NCI-H146 treated with DMSO at 0.1 percent for 48 hours (cell line): Measurements from ENCODE around the gene ST6GALNAC2.

Source experiments
- DNase-seq: peaks from one replicate; lab custom pipeline; 2025; ENCODE audit not compliant: unreplicated experiment; lab: John Stamatoyannopoulos, UW

The ST6GALNAC2 gene

DNA sequence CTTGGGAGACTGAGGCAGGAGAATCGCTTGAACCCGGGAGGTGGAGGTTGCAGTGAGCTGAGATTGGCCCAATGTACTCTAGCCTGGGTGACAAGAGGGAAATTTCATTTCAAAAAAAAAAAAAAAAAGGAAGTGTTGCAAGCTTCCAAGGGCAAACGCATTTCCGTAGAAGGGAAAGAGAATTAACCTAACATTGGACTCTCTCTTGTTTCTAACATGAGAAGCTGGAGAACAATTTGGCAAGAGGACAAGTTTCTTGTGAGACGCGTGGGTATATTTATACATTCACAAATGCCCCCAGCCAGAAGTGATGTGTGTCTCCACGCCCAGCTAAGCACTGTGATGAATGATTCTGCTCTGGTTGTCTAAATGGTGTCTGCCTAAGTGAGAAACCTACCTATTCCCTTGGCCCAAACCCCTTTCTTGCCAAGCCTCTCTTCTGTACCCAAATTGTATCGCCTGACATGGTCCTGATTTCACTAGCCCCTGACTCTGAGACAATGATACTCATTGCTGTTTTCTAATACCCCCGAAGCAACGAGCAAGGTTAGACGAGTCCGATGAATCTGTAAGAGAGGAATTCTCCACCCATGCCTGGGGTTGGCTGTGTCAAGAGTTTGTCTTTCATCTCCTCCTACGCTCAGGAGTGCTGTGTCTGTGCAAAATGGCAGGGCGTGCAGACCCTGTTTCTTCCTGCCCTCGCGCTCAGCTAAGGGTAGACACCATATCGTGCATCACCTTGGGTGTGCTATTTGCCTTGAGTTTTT, 14.2 kb upstream of the ST6GALNAC2 start:
- no peak for DNase-seq

DNA sequence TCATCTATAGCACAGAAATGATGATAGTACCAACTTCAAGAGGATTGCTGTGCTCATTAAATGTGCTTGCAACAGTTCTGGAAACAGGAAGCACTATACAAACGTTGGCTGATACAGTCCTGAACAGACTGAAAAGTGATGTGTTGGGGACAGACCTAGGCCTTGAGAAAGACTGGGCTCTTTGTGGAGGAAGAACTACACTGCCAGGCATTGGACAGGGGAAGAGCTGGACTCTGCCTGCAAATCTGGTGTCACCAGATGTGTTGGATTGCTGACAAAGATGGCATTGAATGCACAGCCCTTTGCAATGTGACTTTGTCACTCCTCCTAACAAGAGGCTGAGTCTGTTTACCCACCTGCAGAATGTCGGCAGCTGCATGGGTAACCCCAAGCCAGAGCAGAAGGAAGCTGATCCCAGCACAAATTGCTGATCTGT, 12.4 kb upstream of the ST6GALNAC2 start:
- DNase-seq = peak; percentile 70

GRCh38 chr17:76597156-76598003, 11.7 kb upstream of the ST6GALNAC2 start:
- peak; percentile 13 for DNase-seq

DNA sequence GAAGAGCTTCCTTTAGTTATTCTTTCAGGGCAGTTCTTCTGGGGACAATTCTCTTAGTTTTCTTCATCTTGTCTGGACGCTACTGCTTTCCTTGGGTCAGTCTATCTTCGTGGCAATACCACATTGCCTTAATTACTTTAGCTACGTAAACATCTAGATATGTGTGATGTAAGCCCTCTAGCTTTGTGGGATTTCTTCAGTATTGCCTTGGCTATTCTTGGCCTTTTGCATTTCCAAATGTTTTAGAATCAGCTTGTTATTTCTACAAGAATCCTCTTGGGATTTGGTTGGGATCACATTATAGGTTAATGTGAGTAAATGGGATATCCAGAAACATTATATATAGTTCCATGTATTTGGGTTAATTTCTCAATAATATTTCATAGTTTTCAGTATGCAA, 9.0 kb upstream of the ST6GALNAC2 start:
- no peak for DNase-seq

GRCh38 chr17:76593959-76594358, 8.3 kb upstream of the ST6GALNAC2 start:
- no peak for DNase-seq

- DNase-seq = peak; percentile 78
Observed at GRCh38 chr17:76593384-76593826, 7.7 kb upstream of the ST6GALNAC2 start.

DNA sequence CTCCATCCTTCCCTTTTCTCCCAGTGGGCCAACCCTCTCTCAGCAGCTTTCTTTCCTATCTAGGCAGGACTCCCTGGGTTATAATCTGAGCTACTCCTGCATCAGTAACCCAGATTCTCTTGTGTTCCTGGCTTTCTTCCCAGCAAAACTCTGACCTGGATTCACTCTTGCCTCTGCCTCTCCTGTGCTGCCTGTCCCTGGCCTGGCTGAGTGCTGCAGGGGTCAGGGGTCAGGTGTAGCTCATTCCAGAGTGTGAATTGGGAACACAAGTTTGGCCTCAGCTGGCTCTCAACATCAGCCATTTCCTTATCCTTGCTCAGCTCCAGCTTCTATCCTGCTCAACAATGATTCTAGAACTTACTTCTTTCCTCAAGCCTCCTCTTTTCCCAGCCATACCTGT, 2.5 kb upstream of the ST6GALNAC2 start:
- DNase-seq = no peak

GRCh38 chr17:76586741-76587487, 1.3 kb upstream of the ST6GALNAC2 start:
- DNase-seq = peak; percentile 58

DNA sequence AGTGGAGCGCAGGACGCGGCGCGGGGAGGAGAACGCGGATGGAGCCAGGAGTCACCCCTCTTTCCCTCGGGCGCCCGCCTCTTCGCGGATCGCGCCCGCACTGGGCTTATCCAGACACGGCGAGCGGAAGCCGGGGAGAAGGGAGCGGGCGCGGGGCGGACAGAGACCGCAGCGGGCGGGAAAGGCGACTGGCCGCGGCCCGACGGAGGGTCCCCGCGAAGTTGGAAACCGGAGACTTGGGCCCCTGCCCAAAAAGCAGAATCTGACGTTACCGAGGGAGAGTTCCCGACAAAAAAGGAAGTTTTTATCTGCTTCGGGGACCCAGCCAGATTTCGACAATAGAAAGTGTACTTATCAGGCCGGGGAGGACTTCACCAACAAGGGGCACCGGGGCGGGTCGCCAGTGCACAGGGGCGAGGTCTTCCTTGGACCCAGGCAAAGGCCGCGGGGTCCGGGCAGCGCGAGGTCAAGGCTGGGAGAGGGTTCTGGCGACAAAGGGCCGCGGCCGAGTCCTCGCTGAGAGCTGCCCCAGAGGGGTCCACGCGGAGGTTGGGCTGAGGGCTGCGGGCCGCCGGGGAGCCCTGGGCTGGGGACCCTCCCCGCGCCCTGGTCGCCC, 519 bp downstream of the ST6GALNAC2 start:
- no peak for DNase-seq

- DNase-seq = no peak
Observed at GRCh38 chr17:76584427-76585032, 1.1 kb downstream of the ST6GALNAC2 start.

GRCh38 chr17:76582660-76583059, 3.0 kb downstream of the ST6GALNAC2 start:
- DNase-seq = peak; percentile 68

- DNase-seq = no peak
Observed at GRCh38 chr17:76581515-76581914, 4.1 kb downstream of the ST6GALNAC2 start.

DNA sequence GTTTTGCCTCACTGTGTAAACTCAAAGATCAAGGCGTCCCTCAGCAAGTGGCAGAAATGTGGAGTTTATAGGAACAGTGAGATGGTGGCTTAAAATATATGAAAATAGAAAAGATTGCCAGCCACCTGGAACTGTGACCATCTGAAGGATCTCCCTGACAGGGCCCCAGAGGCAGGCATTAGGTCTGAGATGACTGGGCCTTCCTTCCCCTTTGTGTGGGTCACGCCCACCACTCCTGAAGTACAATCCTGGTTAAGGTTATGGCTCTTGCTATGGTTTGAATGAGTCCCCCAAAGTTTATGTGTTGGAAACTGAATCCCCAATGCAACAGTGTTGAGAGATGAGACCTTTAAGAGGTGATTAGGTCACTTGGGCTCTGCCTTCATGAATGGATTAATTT, 6.4 kb downstream of the ST6GALNAC2 start:
- no peak for DNase-seq

DNA sequence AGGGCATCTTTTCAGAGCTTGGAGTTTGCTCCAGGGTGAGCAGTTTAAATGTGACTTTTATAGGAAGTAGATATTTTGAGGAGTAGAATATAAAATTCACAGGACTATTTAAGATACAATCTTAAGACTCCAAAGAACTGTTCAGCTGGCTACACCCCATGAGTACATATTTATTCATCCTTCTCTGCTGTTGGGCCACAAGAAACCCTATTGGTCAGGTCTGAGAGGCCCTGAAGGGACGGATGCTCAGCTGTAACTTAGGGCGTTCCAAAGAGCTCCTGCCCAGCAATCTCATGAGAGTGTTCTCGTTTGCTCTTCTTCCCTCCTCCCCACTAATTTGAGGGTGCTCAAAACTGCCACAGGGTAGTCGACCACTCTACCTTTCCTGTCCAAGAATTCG, 7.3 kb downstream of the ST6GALNAC2 start:
- no peak for DNase-seq

GRCh38 chr17:76577876-76578275, 7.8 kb downstream of the ST6GALNAC2 start:
- DNase-seq = no peak

- DNase-seq = no peak
Observed at GRCh38 chr17:76576189-76576588, 9.5 kb downstream of the ST6GALNAC2 start.

GRCh38 chr17:76575570-76575969, 10.1 kb downstream of the ST6GALNAC2 start:
- DNase-seq = no peak

GRCh38 chr17:76574166-76574565, 11.5 kb downstream of the ST6GALNAC2 start:
- DNase-seq = no peak

DNA sequence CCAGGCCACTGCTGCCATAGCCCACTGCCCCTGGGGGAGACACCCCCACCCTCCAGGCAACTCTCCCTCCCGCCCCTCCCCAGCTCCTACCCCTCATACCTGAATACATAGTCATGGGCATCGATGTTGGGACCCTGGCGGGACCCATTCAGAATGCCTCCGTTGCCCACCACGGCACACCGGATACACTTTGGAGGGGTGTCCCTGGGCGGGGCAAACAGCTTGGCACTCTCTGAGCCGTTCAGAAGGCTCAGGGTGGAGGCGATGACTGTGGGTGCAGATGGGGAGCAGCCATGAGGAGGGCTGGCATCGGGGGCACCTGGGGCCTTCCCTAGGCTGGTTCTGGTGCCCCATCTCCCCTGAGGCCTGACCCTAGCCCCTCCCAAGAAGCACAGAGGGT, 12.6 kb downstream of the ST6GALNAC2 start:
- no peak for DNase-seq

DNA sequence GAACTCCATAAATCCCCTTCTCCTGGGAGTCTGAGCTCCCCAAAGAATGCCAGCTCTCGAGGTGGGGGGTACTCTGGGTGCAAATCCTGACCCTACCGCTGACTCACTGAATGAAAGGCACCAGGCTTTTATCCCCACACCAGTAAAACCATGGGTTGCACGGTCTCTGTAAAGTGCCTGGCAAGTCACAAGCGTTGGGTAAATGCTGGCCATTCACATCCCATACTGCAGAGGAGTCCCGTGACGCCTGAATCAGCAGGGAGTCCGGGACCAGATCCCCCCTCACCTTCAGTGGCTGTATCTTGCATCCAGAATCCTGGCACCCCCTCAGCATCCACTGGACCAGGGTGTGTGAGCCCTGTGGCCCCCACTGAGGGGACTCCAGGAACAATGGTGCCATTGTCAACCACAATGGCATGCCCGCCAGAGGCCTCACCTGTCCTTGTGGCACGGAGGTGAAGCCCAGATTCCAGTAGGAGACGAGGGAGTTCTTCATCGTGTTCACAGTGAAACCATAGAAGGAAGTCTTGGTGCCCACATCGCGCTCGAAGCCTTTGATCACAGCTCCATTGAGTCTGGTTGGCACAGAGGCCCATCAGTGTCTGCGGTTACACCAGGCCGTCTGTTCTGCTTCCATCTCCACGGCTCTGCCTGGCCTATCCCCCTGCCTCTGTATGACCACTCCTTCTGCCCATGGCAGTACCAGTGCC, 13.3 kb downstream of the ST6GALNAC2 start:
- DNase-seq = no peak
